HEK293 (cell line): Measurements from ENCODE around the gene TIMP4.

Experiments
- CTCF ChIP-seq: fragments of 450-650 bp; formaldehyde crosslinking; IDR thresholded peaks from 2 replicates; pipeline ENCODE4 v1.5.1; 2016; ENCODE audit warnings: missing biosample characterization, missing genetic modification characterization
- HOXD13 ChIP-seq: sonication (generic); formaldehyde crosslinking; IDR thresholded peaks from 2 replicates; pipeline ENCODE4 v1.8.0; 2022; ENCODE audit warnings: missing genetic modification reagents, borderline replicate concordance
- ZNF292 ChIP-seq: fragments of 450-650 bp; formaldehyde crosslinking; IDR thresholded peaks from 2 replicates; pipeline ENCODE4 v1.5.1; 2016; ENCODE audit warnings: low read depth, missing biosample characterization, missing genetic modification characterization, borderline replicate concordance
- ZNF311 ChIP-seq: fragments of 450-650 bp; formaldehyde crosslinking; IDR thresholded peaks from 2 replicates; pipeline ENCODE4 v1.5.1; 2017; ENCODE audit warnings: missing biosample characterization, missing genetic modification characterization, borderline replicate concordance
- ZNF624 ChIP-seq: fragments of 450-650 bp; formaldehyde crosslinking; IDR thresholded peaks from 2 replicates; pipeline ENCODE4 v1.5.1; 2017; ENCODE audit warnings: missing biosample characterization, missing genetic modification characterization
- ZNF830 ChIP-seq: fragments of 450-650 bp; IDR thresholded peaks from 2 replicates; pipeline ENCODE4 v1.5.0; 2018; ENCODE audit warnings: missing biosample characterization, missing genetic modification characterization, low read depth, mild to moderate bottlenecking, moderate library complexity

- no peak for TF ChIP-seq ZNF292 (tag by site-specific recombination)
- TF ChIP-seq ZNF830 (tag by site-specific recombination) = no peak
- no peak for TF ChIP-seq CTCF (tag by site-specific recombination)
- no peak for TF ChIP-seq ZNF311
- no peak for TF ChIP-seq HOXD13 (CRISPR knock-in tag)
- TF ChIP-seq ZNF624 (tag by site-specific recombination) = no peak
These were observed 29.6 kb upstream of the TIMP4 start for GRCh38 chr3:12188328-12188648.
